Heart left ventricle (tissue), 16 donors: ENCODE results near the gene IRAK1BP1. TPM values are rescaled to one million over a fixed set of nuclear protein-coding genes. Genes with fewer than 3 reads are reported as not detected.
"Not testable (repeated sequence)": the region's sequence is repeated elsewhere in the genome, so short reads cannot be mapped to it uniquely, and the experiment has no call there.

ENCODE experiments used
- ATAC-seq, 4 donors: fragments of 200-7000 bp; cut with Tn5 transposase; one replicate each; pipeline ENCODE4 v1.9.1; 2020 to 2022; ENCODE audit warnings: moderate library complexity in 4 of 4, mild to moderate bottlenecking in 3 of 4, moderate number of reproducible peaks in 1 of 4
- DNase-seq, 5 donors: peaks; one replicate each; pipeline ENCODE4 v3.0.0-alpha.2; 2020
- H3K27ac ChIP-seq, 12 donors: fragments of 200-600 bp; sonication (generic) in 4 of 12; one replicate each; pipeline versions ENCODE4 v1.5.0 to v1.8.0; 2016 to 2022; ENCODE audit warnings: mild to moderate bottlenecking in 2 of 12
- H3K27me3 ChIP-seq, 9 donors: fragments of 200-600 bp; sonication (generic) in 2 of 9; one replicate each; pipeline versions ENCODE4 v1.5.1 to v1.8.0; 2016 to 2022; ENCODE audit warnings: mild to moderate bottlenecking in 3 of 9
- H3K36me3 ChIP-seq, 9 donors: fragments of 200-600 bp; sonication (generic) in 2 of 9; one replicate each; pipeline versions ENCODE4 v1.5.0 to v1.8.0; 2018 to 2022; ENCODE audit warnings: mild to moderate bottlenecking in 2 of 9
- H3K4me1 ChIP-seq, 12 donors: fragments of 200-600 bp; sonication (generic) in 4 of 12; one replicate each; pipeline versions ENCODE4 v1.5.0 to v1.8.0; 2016 to 2022; ENCODE audit warnings: mild to moderate bottlenecking in 3 of 12
- H3K4me3 ChIP-seq, 12 donors: fragments of 200-600 bp; sonication (generic) in 4 of 12; one replicate each; pipeline versions ENCODE4 v1.5.0 to v1.8.0; 2017 to 2022; ENCODE audit warnings: mild to moderate bottlenecking in 9 of 12, moderate library complexity in 4 of 12
- H3K9me3 ChIP-seq, 12 donors: fragments of 200-600 bp; sonication (generic) in 4 of 12; one replicate each; pipeline versions ENCODE4 v1.5.0 to v1.8.0; 2016 to 2022; ENCODE audit warnings: mild to moderate bottlenecking in 1 of 12
- CTCF ChIP-seq, 12 donors: fragments of 200-600 bp; sonication (generic) in 4 of 12; IDR thresholded peaks; one replicate each; pipeline versions ENCODE4 v1.5.0 to v1.8.0; 2018 to 2022; ENCODE audit warnings: antibody characterized with exemption in 12 of 12, mild to moderate bottlenecking in 5 of 12
- POLR2A ChIP-seq, 2 donors: fragments of 450-650 bp; IDR thresholded peaks; one replicate each; pipeline ENCODE4 v1.6.1; 2017; ENCODE audit warnings: antibody characterized with exemption in 2 of 2, mild to moderate bottlenecking in 2 of 2, moderate library complexity in 2 of 2
- WGBS, 4 donors: extraction: QIAGEN DNeasy Blood & Tissue Kit in 2 of 4; methylation state at CpG; one replicate each; pipeline versions ENCODE4 v1.1.5 to v1.1.7; 2013 to 2018; 5-methylcytosine and 5-hydroxymethylcytosine counted together
- intact Hi-C, 10 donors: fragments of 100-400 bp; cut with DNase I; formaldehyde crosslinking; loops; one replicate each; pipeline versions ENCODE4 v1.11.1 to v1.14.2; 2022
- polyA plus RNA-seq, 2 donors: library from polyadenylated mRNA; stranded (reverse); fragments of 200-250 nt; gene quantifications; one replicate each; pipeline ENCODE4 v1.2.3, GENCODE V29; 2013
- total RNA-seq, 9 donors: library from RNA; depleted of rRNA in 2 of 9; stranded (reverse); fragments of >200 nt in 2 of 9; fragmentation: NEBNext Ultra II Directional in 3 of 9; extraction: Animal tissue kit (Norgen Biotek cat#: 25700) in 3 of 9; gene quantifications; one replicate each; pipeline versions ENCODE4 v1.1.0 to v1.2.4, GENCODE V29; 2016 to 2023
- donor health status: ischemic (EF 13 %, LVEDD 7.1; RV severe dilation, severe dysfunction).
- donor health status: healthy with polysubstance abuse.
- donor health status: DM: no; HTN: yes; CAD: no.
- donor health status: DM: no; HTN: no; CAD: no.
- donor health status: ischemic (EF 25% LVEDD 6.9; RV normal size, moderate dysfunction).
- donor health status: ischemic (EF 25% LVEDD 5.7; RV mildly dilated, moderate dysfunction).
- donor health status: healthy.
- donor health status: DM: yes; HTN: yes; CAD: no.
- donor health status: ischemic (EF 35%, LVEDD 5.7; RV mildly dilated, moderate dysfunction).
- donor health status: nonischemic (EF 11% LVEDD 7.7; RV severe dilation, severe dysfunction).
- donor health status: DM: yes; HTN: yes; CAD: no.
- donor health status: PGD.
- donor health status: ischemic (EF 29% LVEDD 5.4; RV normal size, mild dysfunction).
- donor health status: nonischemic (EF 23%, LVEDD 6.1; RV moderate dilation, normal function).

Gene IRAK1BP1
- total and polyA plus RNA-seq, 11 donors = 1.9 to 5.4 (median 3.2) TPM

GRCh38 chr6:78851156-78851555 lies 16.2 kb upstream of the IRAK1BP1 start:
- no peak for DNase-seq
- H3K4me3 ChIP-seq = no peak overlapping the region

DNA sequence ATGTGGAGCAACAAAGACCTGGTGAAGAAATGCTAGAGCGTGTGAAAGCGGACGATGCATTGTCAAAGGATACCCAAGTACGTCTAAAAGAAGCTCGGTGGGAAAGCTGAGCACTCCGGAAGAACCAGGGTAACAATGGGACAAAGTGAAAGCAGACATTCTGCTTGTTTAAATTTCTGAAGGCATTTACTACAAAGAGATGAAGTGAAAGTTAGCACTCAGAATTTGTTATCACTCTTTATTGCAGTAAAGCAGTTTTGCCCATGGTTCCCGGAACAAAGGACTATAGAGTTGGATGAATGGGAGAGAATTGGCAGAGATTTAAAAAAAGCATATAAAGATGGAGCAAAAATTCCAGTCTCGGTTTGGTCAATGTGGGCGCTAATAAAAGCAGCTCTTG lies 12.8 kb upstream of the IRAK1BP1 start:
- DNase-seq (no peak), ATAC-seq (no peak)
- Histone ChIP-seq H3K4me1 (no peaks in the 10 kb centered on the region), H3K9me3 (peaks cover 0 to 8% (median 0%) of the 10 kb centered on the region in 12 donors), H3K27me3 (no peaks in the 10 kb centered on the region), H3K27ac (no peak overlapping the region), H3K36me3 (peaks cover 0 to 5% (median 0%) of the 10 kb centered on the region in 9 donors), H3K4me3 (no peak overlapping the region)
- no peak for TF ChIP-seq POLR2A (IDR thresholded peaks at IDR 0.05)
- no peak for TF ChIP-seq CTCF (IDR thresholded peaks at IDR 0.05)
- 88 to 93% (median 90%) methylated on average over 9 of the region's 9 CpGs for whole genome bisulfite sequencing, 4 donors
- intact Hi-C loops = no loop called here

More at GRCh38 chr6:78851156-78851555, 16.2 kb upstream of the IRAK1BP1 start:
- intact Hi-C loops = no loop called here
- Histone ChIP-seq H3K36me3 (peaks cover 0 to 5% (median 0%) of the 10 kb centered on the region in 9 donors), H3K27me3 (no peaks in the 10 kb centered on the region), H3K4me1 (no peaks in the 10 kb centered on the region), H3K9me3 (no peaks in the 10 kb centered on the region), H3K27ac (no peak overlapping the region)
- TF ChIP-seq CTCF (IDR thresholded peaks at IDR 0.05) (no peak), POLR2A (IDR thresholded peaks at IDR 0.05) (no peak)
- no peak for ATAC-seq

DNA sequence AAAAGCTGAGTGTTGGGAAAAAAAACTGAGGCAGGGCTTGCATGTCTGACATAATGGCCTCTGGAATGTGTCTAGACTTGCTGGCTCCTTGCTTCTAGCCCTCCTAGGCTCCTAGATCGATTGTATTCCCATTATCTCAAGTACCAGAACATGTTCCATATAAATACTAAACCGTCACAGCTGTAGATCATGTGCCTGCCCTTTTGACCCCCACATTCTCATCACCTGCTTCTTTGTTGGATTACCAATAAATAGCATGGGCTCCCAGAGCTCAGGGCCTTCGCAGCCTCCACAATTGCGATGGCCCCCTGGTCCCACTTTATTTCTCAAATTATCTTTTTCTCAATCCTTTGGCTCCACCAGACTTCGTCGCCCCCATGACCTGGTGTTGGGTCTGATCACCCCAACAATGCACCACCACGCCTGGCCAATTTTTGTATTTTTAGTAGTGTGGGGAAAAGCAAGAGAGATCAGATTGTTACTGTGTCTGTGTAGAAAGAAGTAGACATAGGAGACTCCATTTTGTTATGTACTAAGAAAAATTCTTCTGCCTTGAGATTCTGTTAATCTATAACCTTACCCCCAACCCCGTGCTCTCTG lies 8.9 kb upstream of the IRAK1BP1 start:
- H3K27me3 ChIP-seq, DNase-seq, H3K4me1 ChIP-seq, H3K36me3 ChIP-seq, H3K27ac ChIP-seq, intact Hi-C loops, H3K4me3 ChIP-seq, H3K9me3 ChIP-seq, ATAC-seq: not testable (repeated sequence)
- 91 to 93% (median 92%) methylated on average over 7 to 8 of the region's 8 CpGs for WGBS, 4 donors

- ATAC-seq = no peak
- no peaks in the 10 kb centered on the region for H3K36me3 ChIP-seq
- H3K9me3 ChIP-seq = peaks cover 0 to 8% (median 0%) of the 10 kb centered on the region in 12 donors
- TF ChIP-seq CTCF (IDR thresholded peaks at IDR 0.05) (no peak), POLR2A (IDR thresholded peaks at IDR 0.05) (no peak)
- no peak overlapping the region for H3K27ac ChIP-seq
- peaks cover 0 to 3% (median under 1%) of the 10 kb centered on the region in 12 donors for H3K4me1 ChIP-seq
- no peak for DNase-seq
- intact Hi-C loops = no loop called here
- H3K4me3 ChIP-seq = no peak overlapping the region
- WGBS, 4 donors = 78 to 82% (median 80%) methylated on average over 2 of the region's 2 CpGs
- no peaks in the 10 kb centered on the region for H3K27me3 ChIP-seq
Measured at GRCh38 chr6:78861509-78861908, 5.8 kb upstream of the IRAK1BP1 start.

DNA sequence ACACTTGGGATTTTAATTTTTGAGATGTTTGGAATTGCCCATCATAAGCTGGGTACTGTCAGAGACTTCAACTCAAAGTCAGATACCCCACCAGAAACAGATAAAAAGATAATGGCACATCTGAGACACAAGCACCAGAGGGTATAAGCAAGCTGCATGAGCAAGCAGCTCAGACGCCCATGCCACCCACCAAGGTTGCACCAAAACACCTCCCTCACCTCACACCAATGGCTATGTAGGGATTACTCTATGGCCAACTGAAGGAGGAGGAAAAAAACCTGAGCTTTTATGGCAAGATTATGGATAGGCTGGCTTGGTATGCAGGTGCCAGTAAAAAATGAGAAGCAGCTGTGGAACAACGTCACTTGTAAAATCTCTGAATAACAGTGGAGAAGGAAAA lies 3.8 kb upstream of the IRAK1BP1 start:
- Histone ChIP-seq H3K27me3 (no peaks in the 10 kb centered on the region), H3K4me1 (peaks cover 0 to 15% (median 4%) of the 10 kb centered on the region in 12 donors), H3K36me3 (no peaks in the 10 kb centered on the region), H3K27ac (no peak overlapping the region), H3K9me3 (peaks cover 0 to under 1% (median 0%) of the 10 kb centered on the region in 12 donors), H3K4me3 (no peak overlapping the region)
- no peak for DNase-seq
- ATAC-seq = no peak
- TF ChIP-seq CTCF (IDR thresholded peaks at IDR 0.05) (no peak), POLR2A (IDR thresholded peaks at IDR 0.05) (no peak)
- intact Hi-C loops = no loop called here
- 74 to 84% (median 79%) methylated on average over 2 of the region's 2 CpGs for WGBS, 4 donors
